ENCODE data around the gene ZC2HC1B.

GRCh38 chr6:143964674-143965081 lies 100.4 kb downstream of the ZC2HC1B start:
- TF ChIP-seq ZNF274 (IDR thresholded peaks at IDR 0.05; ENCODE audit: low read depth, low read length) (no peak), SUZ12 (IDR thresholded peaks at IDR 0.05; ENCODE audit: extremely low read depth, insufficient read depth, insufficient read length) (no peak), YY1 (IDR thresholded peaks at IDR 0.05; ENCODE audit: insufficient read depth, insufficient read length) (no peak)
